ENCODE data around the gene SLC15A1. TPM values are rescaled to one million over a fixed set of nuclear protein-coding genes. Genes with fewer than 3 reads are reported as not detected.

SLC15A1 gene
- total RNA-seq, 5 donors from 2014 or later (not counting 1 experiment from before 2014, with no cell fraction given), result 0.10 to 0.18 TPM; not detected in 3

DNA sequence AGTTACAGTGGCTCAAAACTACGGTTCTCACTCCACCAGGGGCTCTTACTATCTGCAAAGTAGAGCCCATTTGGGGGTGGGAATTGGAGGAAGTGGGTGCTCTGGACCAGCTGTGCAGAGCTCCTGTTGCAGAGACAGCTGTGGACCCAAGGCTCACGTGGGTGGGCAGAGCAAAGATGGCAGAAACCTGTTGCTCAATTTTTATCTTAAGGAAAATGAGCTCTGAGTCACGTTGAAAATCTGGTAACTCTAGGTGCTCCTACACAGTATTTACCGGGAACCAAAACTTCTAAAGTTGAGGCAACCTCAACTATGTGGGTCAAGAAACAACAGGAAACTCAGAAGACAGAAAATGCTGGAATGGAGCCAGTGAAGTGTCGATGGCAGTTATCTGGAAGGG, 30.2 kb upstream of the SLC15A1 start:
- CTCF ChIA-PET, result no interaction called here
- Histone ChIP-seq H3K27me3 (replicated peaks in 1 of 2; ENCODE audit: control insufficient read depth in 2 of 2, extremely low read depth in 1 of 2, insufficient read depth in 2 of 2, low read length in 1 of 2) (peaks cover 0 to 16% of the 10 kb centered on the region in 2 experiments), H3K27ac (ENCODE audit: low read length) (no peak overlapping the region), H3K36me3 (ENCODE audit: control insufficient read depth in 2 of 2, extremely low read depth in 1 of 2, insufficient read depth in 1 of 2, low read length in 1 of 2) (no peaks in the 10 kb centered on the region), H3K4me3 (ENCODE audit: control insufficient read depth in 1 of 2, extremely low read depth in 1 of 2, low read length in 1 of 2) (no peak overlapping the region), H3K9me3 (no peaks in the 10 kb centered on the region), H3K4me1 (ENCODE audit: control insufficient read depth in 1 of 2, extremely low read depth in 1 of 2, insufficient read depth in 2 of 2, low read length in 2 of 2) (no peaks in the 10 kb centered on the region)
- no peak overlapping the region for H3K4me3 Mint-ChIP-seq
- no peak overlapping the region for H3K27ac Mint-ChIP-seq
- peaks cover 10 to 24% of the 10 kb centered on the region in 2 donors for H3K27me3 Mint-ChIP-seq
- H3K9me3 Mint-ChIP-seq, result no peaks in the 10 kb centered on the region
- H3K36me3 Mint-ChIP-seq, result no peaks in the 10 kb centered on the region
- peaks cover 0 to 3% (median 0%) of the 10 kb centered on the region in 3 donors for H3K4me1 Mint-ChIP-seq
- ATAC-seq (replicated peaks in 1 of 4) (no peak), DNase-seq (no peak)
- POLR2A ChIA-PET, result no interaction called here
- WGBS (ENCODE audit: insufficient coverage), result 42% methylated on average over 3 of the region's 5 CpGs

DNA sequence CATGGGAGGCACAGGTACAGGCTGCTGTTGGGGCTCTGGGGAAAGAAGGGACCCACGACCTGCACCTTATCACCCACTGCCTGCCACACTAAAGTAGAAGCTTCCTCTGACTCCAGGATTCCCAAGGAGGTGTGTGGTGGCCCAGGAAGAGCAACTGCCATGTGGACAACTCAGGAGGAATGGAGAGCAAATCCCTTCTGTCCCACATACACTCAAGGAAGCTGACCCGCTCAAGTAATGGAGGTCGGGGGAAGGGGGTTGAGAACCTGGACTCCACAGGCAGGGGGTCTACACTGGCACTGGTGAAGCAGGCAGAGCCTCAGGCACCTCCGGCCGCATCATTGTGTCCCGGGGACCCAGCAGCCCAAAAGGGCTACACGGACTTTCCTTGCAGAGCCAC, 29.4 kb upstream of the SLC15A1 start:
- peaks cover 0 to 16% of the 10 kb centered on the region in 2 experiments for H3K27me3 ChIP-seq (replicated peaks in 1 of 2; ENCODE audit: control insufficient read depth in 2 of 2, extremely low read depth in 1 of 2, insufficient read depth in 2 of 2, low read length in 1 of 2)
- CTCF ChIA-PET, result interaction anchor here in 1 of 2 donors (0.6 kb wide), 1 partner anchor 125 kb away, joined by 3 read pairs; no protein-coding TSS in a partner anchor
- WGBS (ENCODE audit: insufficient coverage), result 97% methylated on average over 4 of the region's 7 CpGs
- no peak for ATAC-seq (replicated peaks in 1 of 4)
- no peak overlapping the region for H3K27ac ChIP-seq (ENCODE audit: low read length)
- Mint-ChIP-seq H3K27ac (no peak overlapping the region), H3K4me3 (no peak overlapping the region), H3K4me1 (no peaks in the 10 kb centered on the region), H3K9me3 (no peaks in the 10 kb centered on the region), H3K27me3 (peaks cover 10 to 22% of the 10 kb centered on the region in 2 donors), H3K36me3 (no peaks in the 10 kb centered on the region)
- H3K4me1 ChIP-seq (ENCODE audit: control insufficient read depth in 1 of 2, extremely low read depth in 1 of 2, insufficient read depth in 2 of 2, low read length in 2 of 2), result no peaks in the 10 kb centered on the region
- H3K9me3 ChIP-seq, result no peaks in the 10 kb centered on the region
- no peak for DNase-seq
- H3K36me3 ChIP-seq (ENCODE audit: control insufficient read depth in 2 of 2, extremely low read depth in 1 of 2, insufficient read depth in 1 of 2, low read length in 1 of 2), result no peaks in the 10 kb centered on the region
- POLR2A ChIA-PET, result no interaction called here
- H3K4me3 ChIP-seq (ENCODE audit: control insufficient read depth in 1 of 2, extremely low read depth in 1 of 2, low read length in 1 of 2), result no peak overlapping the region

DNA sequence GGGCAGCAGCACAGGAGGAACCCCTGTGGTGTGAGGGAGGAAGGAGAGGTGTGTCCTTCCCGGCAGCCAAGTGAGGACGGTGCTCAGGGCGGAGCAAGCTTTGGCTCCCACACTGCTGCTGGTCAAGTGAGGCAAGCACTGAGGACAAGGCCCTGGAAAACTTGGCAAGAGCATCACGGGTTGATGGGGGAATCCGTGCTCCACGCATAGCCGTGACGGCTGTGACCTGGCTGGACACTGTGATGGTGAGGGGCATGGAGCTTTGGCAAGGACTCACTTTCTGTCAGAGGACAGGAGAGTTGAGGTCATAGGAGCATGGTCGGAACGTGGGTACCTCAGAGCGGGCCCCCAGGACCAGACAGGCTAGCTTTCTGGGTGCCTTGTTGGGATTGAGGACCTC, 29.0 kb upstream of the SLC15A1 start:
- Mint-ChIP-seq H3K27ac (no peak overlapping the region), H3K36me3 (no peaks in the 10 kb centered on the region), H3K4me1 (no peaks in the 10 kb centered on the region), H3K9me3 (no peaks in the 10 kb centered on the region), H3K27me3 (peaks cover 10 to 22% of the 10 kb centered on the region in 2 donors), H3K4me3 (no peak overlapping the region)
- Histone ChIP-seq H3K27ac (ENCODE audit: low read length) (no peak overlapping the region), H3K9me3 (no peaks in the 10 kb centered on the region), H3K27me3 (replicated peaks in 1 of 2; ENCODE audit: control insufficient read depth in 2 of 2, extremely low read depth in 1 of 2, insufficient read depth in 2 of 2, low read length in 1 of 2) (peaks cover 0 to 16% of the 10 kb centered on the region in 2 experiments), H3K4me1 (ENCODE audit: control insufficient read depth in 1 of 2, extremely low read depth in 1 of 2, insufficient read depth in 2 of 2, low read length in 2 of 2) (no peaks in the 10 kb centered on the region), H3K36me3 (ENCODE audit: control insufficient read depth in 2 of 2, extremely low read depth in 1 of 2, insufficient read depth in 1 of 2, low read length in 1 of 2) (no peaks in the 10 kb centered on the region), H3K4me3 (ENCODE audit: control insufficient read depth in 1 of 2, extremely low read depth in 1 of 2, low read length in 1 of 2) (no peak overlapping the region)
- ChIA-PET POLR2A (no interaction called here), CTCF (interaction anchor here in 1 of 2 donors (0.6 kb wide), 1 partner anchor 124 kb away, joined by 3 read pairs; no protein-coding TSS in a partner anchor)
- 76% methylated on average over 8 of the region's 11 CpGs for WGBS (ENCODE audit: insufficient coverage)
- DNase-seq (no peak), ATAC-seq (replicated peaks in 1 of 4) (no peak)

DNA sequence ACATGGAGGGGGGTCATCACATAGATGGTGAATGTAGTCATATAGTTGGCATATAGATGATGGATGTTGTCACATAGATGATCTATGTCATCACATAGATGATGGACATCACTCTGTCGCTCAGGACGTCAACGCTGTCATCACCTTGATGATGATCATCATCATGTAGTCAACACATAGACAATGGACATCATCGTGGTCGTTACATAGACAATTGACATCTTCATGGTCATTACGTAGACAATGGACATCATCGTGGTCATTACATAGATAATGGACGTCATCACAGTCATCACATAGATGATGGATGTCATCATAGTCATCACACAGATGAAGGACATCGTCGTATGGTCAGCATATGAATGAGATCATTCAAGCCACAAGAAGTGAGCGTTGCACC, 28.6 kb upstream of the SLC15A1 start:
- H3K9me3 ChIP-seq, result no peaks in the 10 kb centered on the region
- H3K4me3 ChIP-seq (ENCODE audit: control insufficient read depth in 1 of 2, extremely low read depth in 1 of 2, low read length in 1 of 2), result no peak overlapping the region
- no peaks in the 10 kb centered on the region for H3K36me3 Mint-ChIP-seq
- no peak for DNase-seq
- H3K27ac Mint-ChIP-seq, result no peak overlapping the region
- H3K27me3 ChIP-seq (replicated peaks in 1 of 2; ENCODE audit: control insufficient read depth in 2 of 2, extremely low read depth in 1 of 2, insufficient read depth in 2 of 2, low read length in 1 of 2), result peaks cover 0 to 16% of the 10 kb centered on the region in 2 experiments
- H3K27me3 Mint-ChIP-seq, result peaks cover 10 to 22% of the 10 kb centered on the region in 2 donors
- no peak for ATAC-seq (replicated peaks in 1 of 4)
- 73% methylated on average over 11 of the region's 11 CpGs for WGBS (ENCODE audit: insufficient coverage)
- no peaks in the 10 kb centered on the region for H3K4me1 Mint-ChIP-seq
- POLR2A ChIA-PET, result no interaction called here
- no peaks in the 10 kb centered on the region for H3K36me3 ChIP-seq (ENCODE audit: control insufficient read depth in 2 of 2, extremely low read depth in 1 of 2, insufficient read depth in 1 of 2, low read length in 1 of 2)
- CTCF ChIA-PET, result no interaction called here
- no peak overlapping the region for H3K4me3 Mint-ChIP-seq
- H3K9me3 Mint-ChIP-seq, result no peaks in the 10 kb centered on the region
- H3K4me1 ChIP-seq (ENCODE audit: control insufficient read depth in 1 of 2, extremely low read depth in 1 of 2, insufficient read depth in 2 of 2, low read length in 2 of 2), result no peaks in the 10 kb centered on the region
- no peak overlapping the region for H3K27ac ChIP-seq (ENCODE audit: low read length)

DNA sequence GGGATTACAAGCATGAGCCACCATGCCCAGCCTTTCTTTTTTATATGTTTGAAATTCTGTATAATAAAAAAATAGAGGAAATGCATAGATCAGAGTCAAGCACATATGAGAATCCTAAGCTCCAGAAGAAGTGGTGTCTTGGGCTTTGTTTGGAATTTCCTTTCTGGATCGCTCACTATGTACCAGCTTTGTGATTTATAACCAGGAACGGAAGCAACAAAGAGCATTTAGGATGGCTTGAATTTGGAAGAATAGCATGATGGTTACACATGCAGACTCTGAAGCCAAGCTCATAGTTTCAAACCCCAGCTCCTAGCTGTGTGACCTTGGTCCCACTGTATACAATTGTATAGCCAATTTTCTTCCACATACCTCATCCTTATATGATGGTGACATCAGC, 28.0 kb upstream of the SLC15A1 start:
- no peak overlapping the region for H3K27ac ChIP-seq (ENCODE audit: low read length)
- ChIA-PET POLR2A (no interaction called here), CTCF (no interaction called here)
- 66% methylated on average over 2 of the region's 2 CpGs for WGBS (ENCODE audit: insufficient coverage)
- H3K27me3 Mint-ChIP-seq, result peaks cover 14 to 22% of the 10 kb centered on the region in 2 donors
- no peak overlapping the region for H3K4me3 ChIP-seq (ENCODE audit: control insufficient read depth in 1 of 2, extremely low read depth in 1 of 2, low read length in 1 of 2)
- H3K27me3 ChIP-seq (replicated peaks in 1 of 2; ENCODE audit: control insufficient read depth in 2 of 2, extremely low read depth in 1 of 2, insufficient read depth in 2 of 2, low read length in 1 of 2), result peaks cover 0 to 14% of the 10 kb centered on the region in 2 experiments
- DNase-seq, result no peak
- no peaks in the 10 kb centered on the region for H3K4me1 Mint-ChIP-seq
- H3K27ac Mint-ChIP-seq, result no peak overlapping the region
- no peak overlapping the region for H3K4me3 Mint-ChIP-seq
- no peaks in the 10 kb centered on the region for H3K36me3 Mint-ChIP-seq
- H3K4me1 ChIP-seq (ENCODE audit: control insufficient read depth in 1 of 2, extremely low read depth in 1 of 2, insufficient read depth in 2 of 2, low read length in 2 of 2), result no peaks in the 10 kb centered on the region
- H3K9me3 ChIP-seq, result no peaks in the 10 kb centered on the region
- no peaks in the 10 kb centered on the region for H3K36me3 ChIP-seq (ENCODE audit: control insufficient read depth in 2 of 2, extremely low read depth in 1 of 2, insufficient read depth in 1 of 2, low read length in 1 of 2)
- ATAC-seq (replicated peaks in 1 of 4), result no peak
- H3K9me3 Mint-ChIP-seq, result no peaks in the 10 kb centered on the region

DNA sequence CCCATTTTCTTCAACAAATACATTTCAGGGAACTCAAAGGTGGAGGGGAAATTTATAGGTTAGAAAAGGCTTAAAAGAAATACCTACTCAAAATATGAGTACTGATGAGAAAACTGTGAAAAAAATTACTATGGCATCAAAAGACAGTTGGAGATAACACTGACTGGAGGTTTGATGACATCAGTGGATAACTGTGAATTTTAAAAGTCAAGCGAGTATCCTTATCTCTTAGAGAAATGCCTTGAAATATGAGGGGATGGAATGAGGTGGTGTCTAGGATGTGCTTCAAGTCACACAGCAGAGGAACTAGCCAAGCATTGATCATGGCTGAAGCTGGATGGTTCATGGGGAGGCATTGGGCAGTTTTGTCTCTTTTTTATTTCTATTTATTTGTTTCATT, 27.2 kb upstream of the SLC15A1 start:
- no peaks in the 10 kb centered on the region for H3K9me3 ChIP-seq
- H3K36me3 ChIP-seq (ENCODE audit: control insufficient read depth in 2 of 2, extremely low read depth in 1 of 2, insufficient read depth in 1 of 2, low read length in 1 of 2), result no peaks in the 10 kb centered on the region
- H3K27ac ChIP-seq (ENCODE audit: low read length), result no peak overlapping the region
- ATAC-seq (replicated peaks in 1 of 4) (no peak), DNase-seq (no peak)
- no peak overlapping the region for H3K4me3 ChIP-seq (ENCODE audit: control insufficient read depth in 1 of 2, extremely low read depth in 1 of 2, low read length in 1 of 2)
- POLR2A ChIA-PET, result no interaction called here
- WGBS (ENCODE audit: insufficient coverage), result no CpG with 5 or more reads among the region's 1 CpG
- H3K27me3 Mint-ChIP-seq, result peaks cover 14 to 22% of the 10 kb centered on the region in 2 donors
- peaks cover 0 to 13% of the 10 kb centered on the region in 2 experiments for H3K27me3 ChIP-seq (replicated peaks in 1 of 2; ENCODE audit: control insufficient read depth in 2 of 2, extremely low read depth in 1 of 2, insufficient read depth in 2 of 2, low read length in 1 of 2)
- H3K4me1 ChIP-seq (ENCODE audit: control insufficient read depth in 1 of 2, extremely low read depth in 1 of 2, insufficient read depth in 2 of 2, low read length in 2 of 2), result no peaks in the 10 kb centered on the region
- no peaks in the 10 kb centered on the region for H3K4me1 Mint-ChIP-seq
- CTCF ChIA-PET, result no interaction called here
- no peaks in the 10 kb centered on the region for H3K36me3 Mint-ChIP-seq
- no peak overlapping the region for H3K27ac Mint-ChIP-seq
- no peak overlapping the region for H3K4me3 Mint-ChIP-seq
- no peaks in the 10 kb centered on the region for H3K9me3 Mint-ChIP-seq

DNA sequence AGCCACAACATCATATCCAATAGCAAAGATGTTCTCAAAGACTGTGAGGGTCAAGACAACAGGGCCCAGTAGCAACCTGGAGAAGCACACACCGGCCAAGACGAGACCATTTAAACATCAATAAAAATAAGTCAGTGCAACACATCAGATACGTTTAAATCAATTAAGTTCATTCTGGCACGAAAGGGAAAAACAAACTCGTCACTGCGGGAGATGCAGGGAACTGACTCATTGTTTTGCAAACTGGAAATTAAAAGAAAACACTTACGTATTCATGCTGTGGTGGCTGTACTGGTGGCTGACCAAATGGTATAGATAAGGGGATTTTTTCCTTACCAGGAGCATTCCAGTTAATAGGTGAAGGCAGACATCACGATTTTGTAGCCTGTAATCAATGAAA, 26.3 kb upstream of the SLC15A1 start:
- H3K9me3 Mint-ChIP-seq, result no peaks in the 10 kb centered on the region
- Histone ChIP-seq H3K27ac (ENCODE audit: low read length) (no peak overlapping the region), H3K27me3 (replicated peaks in 1 of 2; ENCODE audit: control insufficient read depth in 2 of 2, extremely low read depth in 1 of 2, insufficient read depth in 2 of 2, low read length in 1 of 2) (peaks cover 0 to 19% of the 10 kb centered on the region in 2 experiments), H3K4me3 (ENCODE audit: control insufficient read depth in 1 of 2, extremely low read depth in 1 of 2, low read length in 1 of 2) (no peak overlapping the region), H3K4me1 (ENCODE audit: control insufficient read depth in 1 of 2, extremely low read depth in 1 of 2, insufficient read depth in 2 of 2, low read length in 2 of 2) (no peaks in the 10 kb centered on the region), H3K9me3 (no peaks in the 10 kb centered on the region), H3K36me3 (ENCODE audit: control insufficient read depth in 2 of 2, extremely low read depth in 1 of 2, insufficient read depth in 1 of 2, low read length in 1 of 2) (no peaks in the 10 kb centered on the region)
- CTCF ChIA-PET, result no interaction called here
- H3K27ac Mint-ChIP-seq, result no peak overlapping the region
- POLR2A ChIA-PET, result no interaction called here
- no peaks in the 10 kb centered on the region for H3K4me1 Mint-ChIP-seq
- H3K27me3 Mint-ChIP-seq, result peaks cover 14 to 22% of the 10 kb centered on the region in 2 donors
- ATAC-seq (replicated peaks in 1 of 4) (no peak), DNase-seq (no peak)
- no peaks in the 10 kb centered on the region for H3K36me3 Mint-ChIP-seq
- 86% methylated on average over 4 of the region's 8 CpGs for WGBS (ENCODE audit: insufficient coverage)
- H3K4me3 Mint-ChIP-seq, result no peak overlapping the region

Data from T-cell (primary cell).